GM23248 (cell line): ENCODE measurements around the gene MFSD6. TPM values are rescaled to one million over a fixed set of nuclear protein-coding genes. Genes with fewer than 3 reads are reported as not detected.

ENCODE experiments used
- DNase-seq: peaks from one replicate; pipeline ENCODE4 v3.0.0-alpha.2; 2015
- H2AFZ ChIP-seq: fragments of 200-600 bp; sonication (generic); 2 replicates; pipeline ENCODE4 v1.6.1; 2016; ENCODE audit warnings: antibody characterized with exemption
- H3F3A ChIP-seq: fragments of 200-600 bp; sonication (generic); 2 replicates; pipeline ENCODE4 v1.6.1; 2016; ENCODE audit warnings: mild to moderate bottlenecking, antibody characterized with exemption, mixed run types; ENCODE audit not compliant: insufficient read depth
- H3K27ac ChIP-seq: fragments of 200-600 bp; sonication (generic); 2 replicates; pipeline ENCODE4 v1.5.1; 2016; ENCODE audit warnings: mild to moderate bottlenecking
- H3K27me3 ChIP-seq: fragments of 200-600 bp; sonication (generic); replicated peaks from 2 replicates; pipeline ENCODE4 v1.6.1; 2016; ENCODE audit warnings: mild to moderate bottlenecking; ENCODE audit not compliant: insufficient read depth
- H3K36me3 ChIP-seq: fragments of 200-600 bp; sonication (generic); 2 replicates; pipeline ENCODE4 v1.6.1; 2016; ENCODE audit warnings: low read depth, mild to moderate bottlenecking
- H3K4me1 ChIP-seq: fragments of 200-600 bp; sonication (generic); 2 replicates; pipeline ENCODE4 v1.6.1; 2016; ENCODE audit warnings: mild to moderate bottlenecking; ENCODE audit not compliant: insufficient read depth
- H3K4me2 ChIP-seq: fragments of 200-600 bp; sonication (generic); one replicate; pipeline ENCODE4 v1.6.1; 2016; ENCODE audit warnings: mild to moderate bottlenecking; ENCODE audit not compliant: unreplicated experiment
- H3K4me3 ChIP-seq: fragments of 200-600 bp; sonication (generic); 2 replicates; pipeline ENCODE4 v1.5.1; 2016; ENCODE audit warnings: mild to moderate bottlenecking
- H3K79me2 ChIP-seq: fragments of 200-600 bp; sonication (generic); 2 replicates; pipeline ENCODE4 v1.6.1; 2016; ENCODE audit warnings: mild to moderate bottlenecking; ENCODE audit not compliant: insufficient read depth
- H3K9ac ChIP-seq: fragments of 200-600 bp; sonication (generic); 2 replicates; pipeline ENCODE4 v1.6.1; 2016; ENCODE audit warnings: mild to moderate bottlenecking
- H3K9me2 ChIP-seq: fragments of 200-600 bp; sonication (generic); 2 replicates; pipeline ENCODE4 v1.6.1; 2016; ENCODE audit warnings: mixed run types, mild to moderate bottlenecking, moderate library complexity; ENCODE audit not compliant: insufficient read depth
- H3K9me3 ChIP-seq: fragments of 200-600 bp; sonication (generic); one replicate; pipeline ENCODE4 v1.6.1; 2017; ENCODE audit warnings: low read depth
- H4K20me1 ChIP-seq: fragments of 200-600 bp; sonication (generic); 2 replicates; pipeline ENCODE4 v1.6.0; 2016; ENCODE audit not compliant: insufficient read depth
- EZH2 ChIP-seq: fragments of 200-600 bp; sonication (generic); IDR thresholded peaks from 2 replicates; pipeline ENCODE4 v1.6.1; 2018; ENCODE audit warnings: antibody characterized with exemption, mild to moderate bottlenecking; ENCODE audit not compliant: insufficient read depth, poor library complexity, severe bottlenecking
- EZH2phosphoT487 ChIP-seq: fragments of 200-600 bp; sonication (generic); IDR thresholded peaks from 2 replicates; pipeline ENCODE4 v1.6.1; 2018; ENCODE audit warnings: antibody characterized with exemption, moderate library complexity, mild to moderate bottlenecking, low read depth; ENCODE audit not compliant: insufficient read depth
- WGBS, 2 experiments: methylation state at CpG; one replicate each; pipeline ENCODE4 v1.1.6; 2015 to 2017; ENCODE audit warnings: low lambda C conversion rate in 2 of 2, low coverage in 1 of 2; ENCODE audit errors: missing lambda C conversion rate in 2 of 2; 5-methylcytosine and 5-hydroxymethylcytosine counted together
- in situ Hi-C: fragments of 300-500 bp; cut with MboI; formaldehyde crosslinking; loops from 2 replicates; pipeline ENCODE4 v1.15.0; 2020
- polyA plus RNA-seq: library from polyadenylated mRNA; unstranded; fragments of >200 nt; fragmentation: Nextera tagmentation; extraction: Ambion mirVana; gene quantifications from 2 replicates; pipeline ENCODE4 v1.2.1, GENCODE V29; 2016
- total RNA-seq: library from RNA; depleted of rRNA; stranded (reverse); fragments of >200 nt; shearing (Covaris generic); gene quantifications from 2 replicates; pipeline ENCODE4 v1.2.3, GENCODE V29; 2014

The MFSD6 gene
- total and polyA plus RNA-seq, 2 experiments from 2014 or later, result 3.2 to 6.7 TPM

DNA sequence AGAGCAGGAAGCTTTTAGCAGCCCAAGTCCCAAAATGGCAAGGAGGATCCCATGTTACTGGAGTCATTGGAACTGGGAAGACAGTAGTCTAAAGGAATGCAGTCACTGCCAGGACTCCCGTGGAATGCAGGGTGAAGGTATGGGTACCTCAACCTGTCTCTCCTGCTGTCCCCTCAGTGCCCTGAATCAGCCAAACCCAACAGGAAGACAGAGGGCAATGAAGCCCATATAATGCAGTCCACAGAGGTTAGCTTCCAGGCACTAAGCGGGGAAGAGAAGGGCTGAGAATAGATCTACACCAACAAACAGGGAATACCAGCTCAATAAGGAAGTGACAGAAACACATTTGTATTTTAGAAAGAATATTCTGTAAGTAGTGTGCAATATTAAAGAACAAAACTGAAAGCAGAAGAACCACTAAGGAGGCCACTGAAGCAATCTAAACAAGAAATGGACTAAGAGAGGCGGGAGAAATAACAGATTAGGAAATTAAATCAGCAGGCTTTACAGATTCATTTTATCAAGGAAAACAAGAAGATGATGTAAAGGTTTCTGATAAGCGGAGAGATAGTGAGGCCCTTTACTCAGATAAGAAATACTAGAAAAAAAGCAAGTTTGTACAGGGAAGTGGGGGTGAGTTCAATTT, 118.1 kb downstream of the MFSD6 start:
- Histone ChIP-seq H3K27ac (no peak overlapping the region), H4K20me1 (no peaks in the 10 kb centered on the region), H3K36me3 (no peaks in the 10 kb centered on the region), H3K4me1 (peaks cover 14% of the 10 kb centered on the region), H3K27me3 (no peaks in the 10 kb centered on the region), H3K4me2 (no peak overlapping the region), H3K4me3 (no peak overlapping the region), H3K9me2 (no peaks in the 10 kb centered on the region), H2AFZ (no peak overlapping the region), H3K9me3 (no peaks in the 10 kb centered on the region), H3F3A (peaks cover 13% of the 10 kb centered on the region; the same call in 1 of the 2 replicates), H3K79me2 (no peaks in the 10 kb centered on the region), H3K9ac (no peak overlapping the region)
- in situ Hi-C loops, result no loop called here
- DNase-seq, result no peak
- WGBS, 2 experiments, result 97 to 100% methylated on average over 4 of the region's 4 CpGs
- no peak for TF ChIP-seq EZH2
- TF ChIP-seq EZH2phosphoT487, result no peak

DNA sequence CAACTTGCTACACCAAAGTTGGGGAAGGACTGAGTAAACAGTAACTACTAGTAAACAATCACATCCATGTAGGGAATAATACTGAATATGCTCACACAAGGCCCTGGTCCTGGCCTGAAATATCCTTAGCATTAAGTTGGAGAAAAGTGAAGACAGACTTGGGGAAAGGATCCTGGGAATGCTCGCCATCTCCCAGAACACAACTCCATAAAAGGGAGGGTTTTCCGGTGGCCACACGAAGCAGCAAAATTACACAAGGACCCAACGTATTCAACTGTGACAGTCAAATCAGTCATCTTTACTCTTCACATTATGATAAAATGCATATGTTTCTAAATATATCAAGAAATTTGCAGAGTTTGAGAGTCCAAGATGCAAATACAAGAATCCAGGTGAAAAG, 119.1 kb downstream of the MFSD6 start:
- no peaks in the 10 kb centered on the region for H3K79me2 ChIP-seq
- H3K9me2 ChIP-seq, result no peaks in the 10 kb centered on the region
- no peaks in the 10 kb centered on the region for H3K36me3 ChIP-seq
- peaks cover 13% of the 10 kb centered on the region; the same call in 1 of the 2 replicates for H3F3A ChIP-seq
- H3K9me3 ChIP-seq, result no peaks in the 10 kb centered on the region
- 96% methylated on average over 4 of the region's 4 CpGs for WGBS, 2 experiments
- H2AFZ ChIP-seq, result no peak overlapping the region
- H3K9ac ChIP-seq, result no peak overlapping the region
- in situ Hi-C loops, result no loop called here
- H3K27ac ChIP-seq, result no peak overlapping the region
- peaks cover 14% of the 10 kb centered on the region for H3K4me1 ChIP-seq
- no peaks in the 10 kb centered on the region for H4K20me1 ChIP-seq
- H3K4me2 ChIP-seq, result no peak overlapping the region
- no peaks in the 10 kb centered on the region for H3K27me3 ChIP-seq
- no peak for TF ChIP-seq EZH2phosphoT487
- TF ChIP-seq EZH2, result no peak
- no peak for DNase-seq
- H3K4me3 ChIP-seq, result no peak overlapping the region

DNA sequence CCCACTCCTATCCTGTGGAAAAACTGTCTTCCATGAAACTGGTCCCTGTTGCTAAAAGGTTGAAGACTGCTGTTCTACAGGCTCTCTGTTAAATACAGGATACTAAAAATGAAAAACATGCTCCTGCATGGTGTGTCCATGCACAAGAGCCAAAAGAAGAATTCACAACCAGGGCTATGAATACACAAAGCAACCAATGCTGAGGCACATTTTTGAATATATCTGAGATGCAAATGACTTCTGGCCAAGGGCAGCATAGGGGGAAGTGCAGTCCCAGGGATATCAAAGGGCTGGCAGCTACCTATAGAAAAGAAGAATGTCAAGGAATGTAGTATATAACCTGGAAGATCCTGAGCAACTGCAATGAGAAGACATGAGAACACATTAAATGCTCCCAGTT, 119.8 kb downstream of the MFSD6 start:
- Histone ChIP-seq H3K79me2 (no peaks in the 10 kb centered on the region), H3K27me3 (no peaks in the 10 kb centered on the region), H3K4me1 (peaks cover 14% of the 10 kb centered on the region), H3K9me3 (no peaks in the 10 kb centered on the region), H4K20me1 (no peaks in the 10 kb centered on the region), H3K36me3 (no peaks in the 10 kb centered on the region), H3F3A (peaks cover 13% of the 10 kb centered on the region; the same call in 1 of the 2 replicates), H3K9ac (no peak overlapping the region), H3K4me2 (no peak overlapping the region), H3K27ac (no peak overlapping the region), H3K9me2 (no peaks in the 10 kb centered on the region), H3K4me3 (no peak overlapping the region), H2AFZ (no peak overlapping the region)
- no peak for DNase-seq
- no peak for TF ChIP-seq EZH2
- in situ Hi-C loops, result no loop called here

DNA sequence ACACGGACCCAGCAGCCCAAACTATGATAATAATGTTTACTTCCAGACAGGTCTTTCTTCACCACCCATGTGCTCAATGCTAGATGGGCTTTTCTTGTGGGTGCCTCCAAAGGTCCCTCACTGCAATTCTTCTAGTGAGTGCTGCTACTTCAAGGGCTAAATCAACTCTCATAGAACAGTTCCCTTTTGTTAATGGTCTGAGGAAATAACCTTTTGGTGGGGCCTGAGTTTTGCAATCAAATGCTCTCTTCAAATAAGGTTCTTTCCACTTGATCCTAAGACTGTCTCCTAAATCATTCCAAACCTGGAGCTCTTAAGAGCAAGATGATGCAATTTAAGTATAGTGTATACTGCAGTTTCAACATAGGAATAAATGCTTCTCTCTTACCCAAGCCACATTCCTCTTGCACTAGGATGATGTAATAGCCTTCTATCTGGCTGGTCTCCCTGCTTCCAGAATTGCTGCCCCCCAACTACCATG, 120.4 kb downstream of the MFSD6 start:
- peak; percentile 63 for DNase-seq
- in situ Hi-C loops, result no loop called here

More for the DNA sequence above, 120.4 kb downstream of the MFSD6 start:
- TF ChIP-seq EZH2, result no peak
- TF ChIP-seq EZH2phosphoT487, result no peak
- WGBS, 2 experiments, result 100% methylated on average over 1 of the region's 1 CpG
- peaks cover 13% of the 10 kb centered on the region; the same call in 1 of the 2 replicates for H3F3A ChIP-seq
- no peak overlapping the region for H3K4me3 ChIP-seq
- no peak overlapping the region for H2AFZ ChIP-seq
- no peak overlapping the region for H3K4me2 ChIP-seq
- H3K9me3 ChIP-seq, result no peaks in the 10 kb centered on the region
- H3K9ac ChIP-seq, result no peak overlapping the region
- no peaks in the 10 kb centered on the region for H3K9me2 ChIP-seq
- H3K36me3 ChIP-seq, result no peaks in the 10 kb centered on the region
- H3K27ac ChIP-seq, result no peak overlapping the region
- H3K4me1 ChIP-seq, result peaks cover 14% of the 10 kb centered on the region
- H3K79me2 ChIP-seq, result no peaks in the 10 kb centered on the region
- no peaks in the 10 kb centered on the region for H4K20me1 ChIP-seq
- no peaks in the 10 kb centered on the region for H3K27me3 ChIP-seq
